Measurements from ENCODE around the gene MICU1. TPM values are rescaled to one million over a fixed set of nuclear protein-coding genes. Genes with fewer than 3 reads are reported as not detected.

The MICU1 gene
- total RNA-seq, 6 experiments from 2014 or later = 54.7 to 62.7 (median 59.8) TPM

- no peak overlapping the region for H3K4me3 Mint-ChIP-seq
- peaks cover 5% of the 10 kb centered on the region; the same call in 1 of the 2 replicates for H3K36me3 Mint-ChIP-seq (ENCODE audit: low read depth)
- H3K27ac Mint-ChIP-seq = no peak overlapping the region
- peaks cover 8% of the 10 kb centered on the region; the same call in 1 of the 2 replicates for H3K4me1 Mint-ChIP-seq (ENCODE audit: low read depth)
- no peak for TF ChIP-seq CTCF (IDR thresholded peaks at IDR 0.05)
- no peaks in the 10 kb centered on the region for H3K27me3 Mint-ChIP-seq (ENCODE audit: insufficient read depth)
- no peaks in the 10 kb centered on the region for H3K9me3 Mint-ChIP-seq
- no peak for DNase-seq
Observed at GRCh38 chr10:72587568-72587967, 38.3 kb downstream of the MICU1 start.

GRCh38 chr10:72574636-72575035, 51.2 kb downstream of the MICU1 start:
- H3K4me1 Mint-ChIP-seq (ENCODE audit: low read depth) = peaks cover 14% of the 10 kb centered on the region
- H3K27me3 Mint-ChIP-seq (ENCODE audit: insufficient read depth) = no peaks in the 10 kb centered on the region
- H3K9me3 Mint-ChIP-seq = no peaks in the 10 kb centered on the region
- no peak for TF ChIP-seq CTCF (IDR thresholded peaks at IDR 0.05)
- no peak overlapping the region for H3K4me3 Mint-ChIP-seq
- no peak for DNase-seq
- no peaks in the 10 kb centered on the region for H3K36me3 Mint-ChIP-seq (ENCODE audit: low read depth)
- no peak overlapping the region for H3K27ac Mint-ChIP-seq

GRCh38 chr10:72573079-72573478, 52.8 kb downstream of the MICU1 start:
- peaks cover 19% of the 10 kb centered on the region for H3K4me1 Mint-ChIP-seq (ENCODE audit: low read depth)
- no peak for TF ChIP-seq CTCF (IDR thresholded peaks at IDR 0.05)
- DNase-seq = no peak
- no peak overlapping the region for H3K4me3 Mint-ChIP-seq
- H3K27me3 Mint-ChIP-seq (ENCODE audit: insufficient read depth) = no peaks in the 10 kb centered on the region
- no peak overlapping the region for H3K27ac Mint-ChIP-seq
- no peaks in the 10 kb centered on the region for H3K36me3 Mint-ChIP-seq (ENCODE audit: low read depth)
- H3K9me3 Mint-ChIP-seq = no peaks in the 10 kb centered on the region

- H3K36me3 Mint-ChIP-seq (ENCODE audit: low read depth) = peaks cover 11% of the 10 kb centered on the region
- H3K27ac Mint-ChIP-seq = peak overlapping the region; percentile 26; the same call in 1 of the 2 replicates
- H3K4me3 Mint-ChIP-seq = no peak overlapping the region
- no peaks in the 10 kb centered on the region; the same call in 1 of the 2 replicates for H3K27me3 Mint-ChIP-seq (ENCODE audit: insufficient read depth)
- DNase-seq = no peak
- H3K9me3 Mint-ChIP-seq = no peaks in the 10 kb centered on the region
- TF ChIP-seq CTCF (IDR thresholded peaks at IDR 0.05) = peak; percentile 65
- peaks cover 40% of the 10 kb centered on the region for H3K4me1 Mint-ChIP-seq (ENCODE audit: low read depth)
Observed at GRCh38 chr10:72567889-72568640, 57.8 kb downstream of the MICU1 start.

- no peaks in the 10 kb centered on the region; the same call in 1 of the 2 replicates for H3K27me3 Mint-ChIP-seq (ENCODE audit: insufficient read depth)
- peak overlapping the region; percentile 26; the same call in 1 of the 2 replicates for H3K27ac Mint-ChIP-seq
Observed at GRCh38 chr10:72567421-72567820, 58.5 kb downstream of the MICU1 start.

More at GRCh38 chr10:72567421-72567820, 58.5 kb downstream of the MICU1 start:
- peaks cover 17% of the 10 kb centered on the region for H3K36me3 Mint-ChIP-seq (ENCODE audit: low read depth)
- peak; percentile 50 for DNase-seq
- no peak for TF ChIP-seq CTCF (IDR thresholded peaks at IDR 0.05)
- H3K9me3 Mint-ChIP-seq = no peaks in the 10 kb centered on the region
- no peak overlapping the region for H3K4me3 Mint-ChIP-seq
- H3K4me1 Mint-ChIP-seq (ENCODE audit: low read depth) = peaks cover 40% of the 10 kb centered on the region
